IPS-20b (cell line): ENCODE data around the gene NDUFV1.

Source experiments
- H3K27ac ChIP-seq: one replicate; pipeline ENCODE4 v1.5.1; 2013; ENCODE audit warnings: low read length
- H3K27me3 ChIP-seq: 2 replicates; pipeline ENCODE4 v1.6.1; 2013; ENCODE audit warnings: mild to moderate bottlenecking, low read length, inconsistent platforms; ENCODE audit not compliant: insufficient read depth
- H3K36me3 ChIP-seq: 2 replicates; pipeline ENCODE4 v1.6.1; 2013; ENCODE audit warnings: low read depth, mild to moderate bottlenecking, inconsistent platforms, low read length, moderate library complexity; ENCODE audit not compliant: insufficient read depth
- H3K4me1 ChIP-seq: 2 replicates; pipeline ENCODE4 v1.6.1; 2013; ENCODE audit warnings: mild to moderate bottlenecking, control low read depth, inconsistent platforms, low read length, moderate library complexity; ENCODE audit not compliant: insufficient read depth
- H3K4me3 ChIP-seq: 2 replicates; pipeline ENCODE4 v1.5.1; 2013; ENCODE audit warnings: mild to moderate bottlenecking, low read length, inconsistent platforms
- H3K9ac ChIP-seq: 2 replicates; pipeline ENCODE4 v1.6.1; 2013; ENCODE audit warnings: low read depth, mild to moderate bottlenecking, inconsistent platforms, low read length, moderate library complexity
- H3K9me3 ChIP-seq: 2 replicates; pipeline ENCODE4 v1.6.1; 2013; ENCODE audit warnings: mild to moderate bottlenecking, low read depth, low read length, inconsistent platforms; ENCODE audit not compliant: insufficient read depth

The NDUFV1 gene

GRCh38 chr11:67576735-67577475 is 29.8 kb upstream of the NDUFV1 start:
- Histone ChIP-seq H3K36me3 (no peaks in the 10 kb centered on the region), H3K4me1 (peaks cover 5% of the 10 kb centered on the region; the same call in 1 of the 2 replicates), H3K4me3 (no peak overlapping the region), H3K9me3 (no peaks in the 10 kb centered on the region), H3K27ac (no peak overlapping the region), H3K9ac (no peak overlapping the region), H3K27me3 (peaks cover 8% of the 10 kb centered on the region; the same call in 1 of the 2 replicates)

- no peak overlapping the region for H3K4me3 ChIP-seq
- H3K9me3 ChIP-seq = no peaks in the 10 kb centered on the region
- H3K27me3 ChIP-seq = peaks cover 8% of the 10 kb centered on the region
- peaks cover 13% of the 10 kb centered on the region; the same call in 1 of the 2 replicates for H3K4me1 ChIP-seq
- no peak overlapping the region for H3K27ac ChIP-seq
- H3K9ac ChIP-seq = no peak overlapping the region
- no peaks in the 10 kb centered on the region for H3K36me3 ChIP-seq
Observed at GRCh38 chr11:67577951-67578350, 28.8 kb upstream of the NDUFV1 start.

- peaks cover 22% of the 10 kb centered on the region; the same call in 1 of the 2 replicates for H3K4me1 ChIP-seq
- no peak overlapping the region for H3K27ac ChIP-seq
- H3K27me3 ChIP-seq = peaks cover 8% of the 10 kb centered on the region
- H3K4me3 ChIP-seq = peak overlapping the region; percentile 84; the same call in 1 of the 2 replicates
- peaks cover 22% of the 10 kb centered on the region for H3K36me3 ChIP-seq
- H3K9ac ChIP-seq = no peak overlapping the region
- no peaks in the 10 kb centered on the region for H3K9me3 ChIP-seq
Observed at GRCh38 chr11:67581469-67581868, 25.3 kb upstream of the NDUFV1 start.

- Histone ChIP-seq H3K36me3 (peaks cover 27% of the 10 kb centered on the region), H3K9me3 (no peaks in the 10 kb centered on the region), H3K4me3 (peak overlapping the region; percentile 84), H3K27ac (no peak overlapping the region), H3K9ac (no peak overlapping the region), H3K4me1 (peaks cover 22% of the 10 kb centered on the region; the same call in 1 of the 2 replicates), H3K27me3 (peaks cover 8% of the 10 kb centered on the region)
Observed at GRCh38 chr11:67582011-67582410, 24.7 kb upstream of the NDUFV1 start.

- Histone ChIP-seq H3K4me3 (peak within 1 kb of the TSS; percentile 84), H3K4me1 (peaks cover 22% of the 10 kb centered on the region; the same call in 1 of the 2 replicates), H3K9me3 (no peaks in the 10 kb centered on the region), H3K9ac (peak within 1 kb of the TSS; percentile 90), H3K27ac (peak within 1 kb of the TSS; percentile 39), H3K27me3 (peaks cover 8% of the 10 kb centered on the region), H3K36me3 (peaks cover 42% of the 10 kb centered on the region)
Observed at GRCh38 chr11:67583247-67584204, 23.2 kb upstream of the NDUFV1 start, which contains the start of gene GSTP1. GSTP1 (plus strand) TSS chr11:67583812; CDS start chr11:67583844, 32 bp downstream.

- H3K9ac ChIP-seq = peak overlapping the region; percentile 90
- H3K9me3 ChIP-seq = no peaks in the 10 kb centered on the region
- peaks cover 22% of the 10 kb centered on the region; the same call in 1 of the 2 replicates for H3K4me1 ChIP-seq
- peaks cover 7% of the 10 kb centered on the region for H3K27me3 ChIP-seq
- peak overlapping the region; percentile 84 for H3K4me3 ChIP-seq
- peaks cover 47% of the 10 kb centered on the region for H3K36me3 ChIP-seq
- H3K27ac ChIP-seq = peak overlapping the region; percentile 39
Observed at GRCh38 chr11:67584205-67584880, 22.4 kb upstream of the NDUFV1 start.

GRCh38 chr11:67584881-67585873 is 21.6 kb upstream of the NDUFV1 start:
- peak overlapping the region; percentile 39 for H3K27ac ChIP-seq

GRCh38 chr11:67585911-67586310 is 20.8 kb upstream of the NDUFV1 start:
- Histone ChIP-seq H3K9ac (no peak overlapping the region; the same call in 1 of the 2 replicates), H3K4me1 (peaks cover 22% of the 10 kb centered on the region; the same call in 1 of the 2 replicates), H3K27ac (no peak overlapping the region)

More at GRCh38 chr11:67584881-67585873, 21.6 kb upstream of the NDUFV1 start:
- Histone ChIP-seq H3K9me3 (no peaks in the 10 kb centered on the region), H3K27me3 (no peaks in the 10 kb centered on the region; the same call in 1 of the 2 replicates), H3K4me3 (peak overlapping the region; percentile 84), H3K4me1 (peaks cover 22% of the 10 kb centered on the region; the same call in 1 of the 2 replicates), H3K36me3 (peaks cover 52% of the 10 kb centered on the region), H3K9ac (peak overlapping the region; percentile 90; the same call in 1 of the 2 replicates)

GRCh38 chr11:67586568-67587250 is 20.0 kb upstream of the NDUFV1 start:
- Histone ChIP-seq H3K36me3 (peaks cover 52% of the 10 kb centered on the region), H3K4me1 (peaks cover 18% of the 10 kb centered on the region; the same call in 1 of the 2 replicates), H3K27ac (no peak overlapping the region), H3K9me3 (no peaks in the 10 kb centered on the region), H3K27me3 (no peaks in the 10 kb centered on the region; the same call in 1 of the 2 replicates), H3K4me3 (no peak overlapping the region), H3K9ac (no peak overlapping the region)

More at GRCh38 chr11:67585911-67586310, 20.8 kb upstream of the NDUFV1 start:
- H3K4me3 ChIP-seq = peak overlapping the region; percentile 84
- peaks cover 52% of the 10 kb centered on the region for H3K36me3 ChIP-seq
- no peaks in the 10 kb centered on the region; the same call in 1 of the 2 replicates for H3K27me3 ChIP-seq
- no peaks in the 10 kb centered on the region for H3K9me3 ChIP-seq

GRCh38 chr11:67588136-67588503 is 18.6 kb upstream of the NDUFV1 start:
- no peaks in the 10 kb centered on the region for H3K9me3 ChIP-seq
- peaks cover 52% of the 10 kb centered on the region for H3K36me3 ChIP-seq
- H3K4me1 ChIP-seq = peaks cover 9% of the 10 kb centered on the region; the same call in 1 of the 2 replicates
- no peaks in the 10 kb centered on the region for H3K27me3 ChIP-seq
- no peak overlapping the region for H3K9ac ChIP-seq
- no peak overlapping the region for H3K27ac ChIP-seq
- no peak overlapping the region for H3K4me3 ChIP-seq
